HCT116 (cell line): ENCODE measurements around the gene DCAF4. TPM values are rescaled to one million over a fixed set of nuclear protein-coding genes. Genes with fewer than 3 reads are reported as not detected.

ENCODE experiments used
- ATAC-seq: fragments of 200-7000 bp; cut with Tn5 transposase; 2 replicates; pipeline ENCODE4 v1.9.1; 2020; ENCODE audit warnings: mild to moderate bottlenecking, moderate library complexity
- BruUV-seq: library from RNA; stranded (reverse); fragments of 400-500 nt; replicated peaks from 2 replicates; lab custom pipeline; 2021; lab: Mats Ljungman, UMichigan
- CTCF ChIA-PET: fragments of 300-600 bp; sonication (Branson Sonifier 250); formaldehyde crosslinking; loops from one replicate; lab custom pipeline; 2021; ENCODE audit warnings: antibody characterized with exemption; lab: Charles Lee
- POLR2A ChIA-PET: fragments of 300-600, 350-600 bp; sonication (Branson Sonifier 250); formaldehyde crosslinking; loops from one replicate; lab custom pipeline; 2021; ENCODE audit warnings: antibody characterized with exemption; lab: Charles Lee
- RAD21 ChIA-PET, 2 experiments: fragments of 300-600 bp; sonication (Branson Sonifier 250); formaldehyde crosslinking; loops; one replicate each; lab custom pipeline; 2023; ENCODE audit warnings: low total read pairs in 2 of 2; ENCODE audit not compliant: uncharacterized antibody in 2 of 2, unreplicated experiment in 2 of 2, low non-redundant PET in 1 of 2; lab: Charles Lee
- DNase-seq: peaks from one replicate; pipeline ENCODE4 v3.0.0-alpha.2; 2010; ENCODE audit warnings: low read depth, low spot score
- H2AFZ ChIP-seq: fragments of 200-600 bp; shearing (Covaris generic), sonication (generic); 2 replicates; pipeline ENCODE4 v1.6.1; 2017; ENCODE audit warnings: low read depth, mixed run types, mixed read lengths, antibody characterized with exemption, low read length; ENCODE audit not compliant: poor library complexity, severe bottlenecking
- H3K27ac ChIP-seq: 2 replicates; pipeline ENCODE4 v1.5.1; 2012; ENCODE audit warnings: low read depth, low read length
- H3K27me3 ChIP-seq: fragments of 200-600 bp; sonication (generic); 2 replicates; pipeline ENCODE4 v1.6.1; 2016; ENCODE audit warnings: mixed run types, low read length, mixed read lengths; ENCODE audit not compliant: insufficient read depth
- H3K36me3 ChIP-seq, 2 experiments: fragments of 200-500 bp in 1 of 2; fragments of 200-600 bp in 1 of 2; sonication (Bioruptor generic) in 1 of 2; sonication (generic) in 1 of 2; 2 replicates each; pipeline versions ENCODE4 v1.5.1 to v1.6.1; 2014 to 2016; ENCODE audit warnings: low read length in 2 of 2, inconsistent platforms in 1 of 2, mixed read lengths in 1 of 2, mixed run types in 1 of 2; ENCODE audit not compliant: insufficient read depth in 2 of 2, control insufficient read depth in 1 of 2
- H3K4me1 ChIP-seq, 2 experiments: fragments of 200-600 bp in 1 of 2; sonication (generic) in 1 of 2; 2 replicates each; pipeline versions ENCODE4 v1.5.1 to v1.6.1; 2012 to 2017; ENCODE audit warnings: low read length in 2 of 2, inconsistent platforms in 1 of 2, mild to moderate bottlenecking in 1 of 2, mixed read lengths in 1 of 2, mixed run types in 1 of 2, moderate library complexity in 1 of 2; ENCODE audit not compliant: insufficient read depth in 2 of 2, control insufficient read depth in 1 of 2
- H3K4me2 ChIP-seq: fragments of 200-600 bp; sonication (generic); 2 replicates; pipeline ENCODE4 v1.6.1; 2017; ENCODE audit warnings: mixed run types, low read length, mixed read lengths
- H3K4me3 ChIP-seq, 2 experiments: fragments of 200-600 bp in 1 of 2; sonication (generic) in 1 of 2; replicated peaks in 1 of 2; 2 replicates each; pipeline ENCODE4 v1.5.1; 2011 to 2016; ENCODE audit warnings: low read length in 2 of 2, control low read depth in 1 of 2, low read depth in 1 of 2, mild to moderate bottlenecking in 1 of 2, mixed read lengths in 1 of 2, mixed run types in 1 of 2
- H3K79me2 ChIP-seq: fragments of 200-600 bp; sonication (generic); 2 replicates; pipeline ENCODE4 v1.6.1; 2017; ENCODE audit warnings: mild to moderate bottlenecking, mixed run types, low read length, moderate library complexity, mixed read lengths; ENCODE audit not compliant: insufficient read depth
- H3K9ac ChIP-seq: fragments of 200-600 bp; sonication (generic); 2 replicates; pipeline ENCODE4 v1.6.1; 2016; ENCODE audit warnings: low read length, mixed read lengths
- H3K9me2 ChIP-seq: fragments of 200-600 bp; sonication (generic), shearing (Covaris generic); 2 replicates; pipeline ENCODE4 v1.6.1; 2017; ENCODE audit warnings: mixed run types, mild to moderate bottlenecking, moderate library complexity; ENCODE audit not compliant: insufficient read depth
- H3K9me3 ChIP-seq, 2 experiments: fragments of 200-500 bp in 1 of 2; fragments of 200-600 bp in 1 of 2; sonication (Bioruptor generic) in 1 of 2; sonication (generic) in 1 of 2; 2 replicates each; pipeline ENCODE4 v1.6.1; 2014 to 2017; ENCODE audit warnings: low read length in 2 of 2, mixed read lengths in 2 of 2, inconsistent platforms in 1 of 2, low read depth in 1 of 2, mild to moderate bottlenecking in 1 of 2, mixed run types in 1 of 2, moderate library complexity in 1 of 2; ENCODE audit not compliant: control insufficient read depth in 1 of 2, insufficient read depth in 1 of 2
- H4K20me1 ChIP-seq: fragments of 200-600 bp; sonication (generic), shearing (Covaris generic); 2 replicates; pipeline ENCODE4 v1.6.1; 2017; ENCODE audit warnings: mixed run types, mild to moderate bottlenecking, moderate library complexity; ENCODE audit not compliant: insufficient read depth
- CBX3 ChIP-seq: IDR thresholded peaks from 2 replicates; pipeline ENCODE4 v1.6.1; 2012; ENCODE audit warnings: low read depth
- CEBPB ChIP-seq: IDR thresholded peaks from 2 replicates; pipeline ENCODE4 v1.6.1; 2012; ENCODE audit warnings: low read depth
- EGR1 ChIP-seq: IDR thresholded peaks from 2 replicates; pipeline ENCODE4 v1.6.1; 2012; ENCODE audit warnings: low read depth
- ELF1 ChIP-seq: IDR thresholded peaks from 2 replicates; pipeline ENCODE4 v1.6.1; 2012; ENCODE audit warnings: low read depth, borderline replicate concordance
- EZH2 ChIP-seq: fragments of 200-600 bp; sonication (generic); IDR thresholded peaks from 2 replicates; pipeline ENCODE4 v1.6.1; 2017; ENCODE audit warnings: antibody characterized with exemption, mixed run types
- EZH2phosphoT487 ChIP-seq: fragments of 200-600 bp; IDR thresholded peaks from 2 replicates; pipeline ENCODE4 v1.6.1; 2018; ENCODE audit warnings: antibody characterized with exemption, borderline replicate concordance
- JUND ChIP-seq: IDR thresholded peaks from 2 replicates; pipeline ENCODE4 v1.6.1; 2012
- POLR2A ChIP-seq: IDR thresholded peaks from 2 replicates; pipeline ENCODE4 v1.7.0; 2011; ENCODE audit warnings: borderline replicate concordance; ENCODE audit not compliant: insufficient read depth, insufficient read length; ENCODE audit errors: extremely low read depth
- POLR2AphosphoS5 ChIP-seq: IDR thresholded peaks from 2 replicates; pipeline ENCODE4 v1.6.1; 2011; ENCODE audit warnings: mild to moderate bottlenecking, low read depth, low read length, moderate library complexity
- RAD21 ChIP-seq: IDR thresholded peaks from 2 replicates; pipeline ENCODE4 v1.6.1; 2012; ENCODE audit warnings: low read depth, mild to moderate bottlenecking
- SIN3A ChIP-seq: IDR thresholded peaks from 2 replicates; pipeline ENCODE4 v1.6.1; 2012; ENCODE audit warnings: low read depth
- SP1 ChIP-seq: IDR thresholded peaks from 2 replicates; pipeline ENCODE4 v1.6.1; 2012; ENCODE audit warnings: low read depth
- YY1 ChIP-seq: IDR thresholded peaks from 2 replicates; pipeline ENCODE4 v1.6.1; 2011; ENCODE audit warnings: low read length, low read depth, moderate library complexity, mild to moderate bottlenecking; ENCODE audit not compliant: insufficient replicate concordance; ENCODE audit errors: extremely low read depth
- ZFX ChIP-seq: fragments of 450-650 bp; IDR thresholded peaks from 2 replicates; pipeline ENCODE4 v1.6.1; 2017
- ZNF274 ChIP-seq: fragments of 200-500 bp; sonication (Bioruptor generic); IDR thresholded peaks from 2 replicates; pipeline ENCODE4 v1.6.1; 2014; ENCODE audit warnings: mild to moderate bottlenecking, low read depth, low read length, inconsistent platforms
- intact Hi-C: fragments of 100-400 bp; cut with micrococcal nuclease; formaldehyde crosslinking; loops from 2 replicates; pipeline ENCODE4 v1.10.0; 2022
- total RNA-seq: library from RNA; stranded (reverse); gene quantifications from one replicate; pipeline ENCODE4 v1.2.1, GENCODE V29; 2021; ENCODE audit not compliant: unreplicated experiment
- TF ChIP-seq, protein P1 (sequence below): IDR thresholded peaks from 2 replicates; pipeline ENCODE4 v1.6.1; 2012
- TF ChIP-seq, protein P2 (sequence below): IDR thresholded peaks from 2 replicates; pipeline ENCODE4 v1.6.1; 2011; ENCODE audit warnings: mild to moderate bottlenecking, low read length, moderate library complexity; ENCODE audit not compliant: insufficient replicate concordance; ENCODE audit errors: extremely low read depth
- TF ChIP-seq, protein P3 (sequence below): IDR thresholded peaks from 2 replicates; pipeline ENCODE4 v1.6.1; 2012
- TF ChIP-seq, protein P4 (sequence below), 3 experiments: fragments of 200-600 bp in 1 of 3; sonication (generic) in 1 of 3; IDR thresholded peaks in 2 of 3; conservative IDR thresholded peaks in 1 of 3; 2 replicates each; pipeline ENCODE4 v1.5.1; 2012 to 2017; ENCODE audit warnings: low read depth in 2 of 3, low read length in 2 of 3, antibody characterized with exemption in 1 of 3, borderline replicate concordance in 1 of 3, control low read depth in 1 of 3, mild to moderate bottlenecking in 1 of 3, mixed read lengths in 1 of 3, mixed run types in 1 of 3, moderate library complexity in 1 of 3; ENCODE audit not compliant: insufficient read depth in 1 of 3

Gene DCAF4
- total RNA-seq, 1 experiment from 2014 or later, result 19.3 TPM

DNA sequence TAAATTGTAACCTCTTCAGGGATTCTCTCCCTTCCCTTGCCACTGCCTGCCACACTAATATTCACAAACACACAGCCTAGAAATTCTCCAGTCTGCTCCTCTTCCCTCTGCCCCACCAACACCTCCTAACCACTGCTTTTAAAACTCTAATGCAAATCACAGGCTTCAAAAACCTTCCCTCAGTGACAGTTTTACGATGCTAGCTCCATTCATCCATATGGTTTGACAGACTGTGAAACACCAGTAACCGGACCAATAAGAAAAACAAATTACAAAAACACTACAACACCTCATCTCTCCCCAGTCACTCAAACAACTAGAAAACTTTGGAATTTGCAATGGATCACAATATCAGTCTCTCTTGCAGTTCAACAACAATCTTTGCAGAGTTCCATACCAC is 38.1 kb upstream of the DCAF4 start:
- DNase-seq, result no peak
- intact Hi-C loops, result no loop called here
- ChIA-PET CTCF (interaction anchor here (1.6 kb wide), 1 partner anchor 374 kb away, joined by 5 read pairs; no protein-coding TSS in a partner anchor), RAD21 (no interaction called here), POLR2A (no interaction called here)
- H3K36me3 ChIP-seq, result no peaks in the 10 kb centered on the region
- no peak overlapping the region for H3K9ac ChIP-seq
- no peak overlapping the region for H3K4me2 ChIP-seq
- no TSS peak for BruUV-seq
- H3K27me3 ChIP-seq, result peaks cover 12% of the 10 kb centered on the region; the same call in 1 of the 2 replicates
- H3K4me1 ChIP-seq, result peaks cover 0 to 10% of the 10 kb centered on the region in 2 experiments; a peak in 2 of 4 replicates
- no peaks in the 10 kb centered on the region for H3K9me2 ChIP-seq
- H3K79me2 ChIP-seq, result no peaks in the 10 kb centered on the region
- no peaks in the 10 kb centered on the region for H3K9me3 ChIP-seq
- ATAC-seq, result no peak
- no peak overlapping the region for H3K27ac ChIP-seq
- no peaks in the 10 kb centered on the region for H4K20me1 ChIP-seq
- no peak overlapping the region for H2AFZ ChIP-seq
- H3K4me3 ChIP-seq, result no peak overlapping the region
- TF ChIP-seq EZH2 (no peak), CBX3 (no peak), JUND (no peak), RAD21 (no peak), POLR2A (no peak), POLR2AphosphoS5 (no peak), EZH2phosphoT487 (no peak), EGR1 (no peak), CEBPB (no peak), ZFX (no peak), ELF1 (no peak), SP1 (no peak), ZNF274 (no peak), SIN3A (no peak), YY1 (no peak)
- TF ChIP-seq, protein P1, sequence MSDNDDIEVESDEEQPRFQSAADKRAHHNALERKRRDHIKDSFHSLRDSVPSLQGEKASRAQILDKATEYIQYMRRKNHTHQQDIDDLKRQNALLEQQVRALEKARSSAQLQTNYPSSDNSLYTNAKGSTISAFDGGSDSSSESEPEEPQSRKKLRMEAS, result no peak
- TF ChIP-seq, protein P2, sequence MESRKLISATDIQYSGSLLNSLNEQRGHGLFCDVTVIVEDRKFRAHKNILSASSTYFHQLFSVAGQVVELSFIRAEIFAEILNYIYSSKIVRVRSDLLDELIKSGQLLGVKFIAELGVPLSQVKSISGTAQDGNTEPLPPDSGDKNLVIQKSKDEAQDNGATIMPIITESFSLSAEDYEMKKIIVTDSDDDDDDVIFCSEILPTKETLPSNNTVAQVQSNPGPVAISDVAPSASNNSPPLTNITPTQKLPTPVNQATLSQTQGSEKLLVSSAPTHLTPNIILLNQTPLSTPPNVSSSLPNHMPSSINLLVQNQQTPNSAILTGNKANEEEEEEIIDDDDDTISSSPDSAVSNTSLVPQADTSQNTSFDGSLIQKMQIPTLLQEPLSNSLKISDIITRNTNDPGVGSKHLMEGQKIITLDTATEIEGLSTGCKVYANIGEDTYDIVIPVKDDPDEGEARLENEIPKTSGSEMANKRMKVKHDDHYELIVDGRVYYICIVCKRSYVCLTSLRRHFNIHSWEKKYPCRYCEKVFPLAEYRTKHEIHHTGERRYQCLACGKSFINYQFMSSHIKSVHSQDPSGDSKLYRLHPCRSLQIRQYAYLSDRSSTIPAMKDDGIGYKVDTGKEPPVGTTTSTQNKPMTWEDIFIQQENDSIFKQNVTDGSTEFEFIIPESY, result no peak
- TF ChIP-seq, protein P3, sequence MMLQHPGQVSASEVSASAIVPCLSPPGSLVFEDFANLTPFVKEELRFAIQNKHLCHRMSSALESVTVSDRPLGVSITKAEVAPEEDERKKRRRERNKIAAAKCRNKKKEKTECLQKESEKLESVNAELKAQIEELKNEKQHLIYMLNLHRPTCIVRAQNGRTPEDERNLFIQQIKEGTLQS, result no peak
- TF ChIP-seq, protein P4, sequence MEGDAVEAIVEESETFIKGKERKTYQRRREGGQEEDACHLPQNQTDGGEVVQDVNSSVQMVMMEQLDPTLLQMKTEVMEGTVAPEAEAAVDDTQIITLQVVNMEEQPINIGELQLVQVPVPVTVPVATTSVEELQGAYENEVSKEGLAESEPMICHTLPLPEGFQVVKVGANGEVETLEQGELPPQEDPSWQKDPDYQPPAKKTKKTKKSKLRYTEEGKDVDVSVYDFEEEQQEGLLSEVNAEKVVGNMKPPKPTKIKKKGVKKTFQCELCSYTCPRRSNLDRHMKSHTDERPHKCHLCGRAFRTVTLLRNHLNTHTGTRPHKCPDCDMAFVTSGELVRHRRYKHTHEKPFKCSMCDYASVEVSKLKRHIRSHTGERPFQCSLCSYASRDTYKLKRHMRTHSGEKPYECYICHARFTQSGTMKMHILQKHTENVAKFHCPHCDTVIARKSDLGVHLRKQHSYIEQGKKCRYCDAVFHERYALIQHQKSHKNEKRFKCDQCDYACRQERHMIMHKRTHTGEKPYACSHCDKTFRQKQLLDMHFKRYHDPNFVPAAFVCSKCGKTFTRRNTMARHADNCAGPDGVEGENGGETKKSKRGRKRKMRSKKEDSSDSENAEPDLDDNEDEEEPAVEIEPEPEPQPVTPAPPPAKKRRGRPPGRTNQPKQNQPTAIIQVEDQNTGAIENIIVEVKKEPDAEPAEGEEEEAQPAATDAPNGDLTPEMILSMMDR (IDR thresholded peaks at IDR 0.05 in 2 of 3, conservative IDR thresholded peaks at IDR 0.05 in 1 of 3; ENCODE audit: borderline replicate concordance in 1 of 3, insufficient read depth in 1 of 3, low read depth in 2 of 3, low read length in 2 of 3), result no peak
